Mesenchymal stem cell (in vitro differentiated cells and primary cell): Measurements from ENCODE around the gene NLRP11.

Experiments used
- DNase-seq: peaks from one replicate; pipeline ENCODE4 v3.0.0-alpha.2; 2013
- H2AFZ ChIP-seq: one replicate; pipeline ENCODE4 v1.6.1; 2013; ENCODE audit warnings: low read depth, mild to moderate bottlenecking, control low read depth, inconsistent platforms, low read length, moderate library complexity
- H2AK5ac ChIP-seq: 2 replicates; pipeline ENCODE4 v1.6.1; 2013; ENCODE audit warnings: low read length, moderate library complexity, mild to moderate bottlenecking, inconsistent platforms; ENCODE audit not compliant: severe bottlenecking
- H2BK120ac ChIP-seq: one replicate; pipeline ENCODE4 v1.6.1; 2013; ENCODE audit warnings: low read depth, mild to moderate bottlenecking, inconsistent platforms, low read length, moderate library complexity
- H2BK12ac ChIP-seq, 2 experiments: one replicate each; pipeline ENCODE4 v1.6.1; 2013; ENCODE audit warnings: inconsistent platforms in 2 of 2, low read length in 2 of 2, mild to moderate bottlenecking in 2 of 2, moderate library complexity in 2 of 2, control low read depth in 1 of 2
- H2BK15ac ChIP-seq: one replicate; pipeline ENCODE4 v1.6.1; 2013; ENCODE audit warnings: mild to moderate bottlenecking, low read depth, inconsistent platforms; ENCODE audit not compliant: poor library complexity, severe bottlenecking
- H2BK5ac ChIP-seq: 2 replicates; pipeline ENCODE4 v1.6.1; 2013; ENCODE audit warnings: low read depth, mild to moderate bottlenecking, low read length, control low read depth, inconsistent platforms; ENCODE audit not compliant: poor library complexity, severe bottlenecking
- H3K14ac ChIP-seq, 2 experiments: one replicate each; pipeline ENCODE4 v1.6.1; 2013; ENCODE audit warnings: inconsistent platforms in 2 of 2, low read length in 2 of 2, control low read depth in 1 of 2, mild to moderate bottlenecking in 1 of 2, moderate library complexity in 1 of 2
- H3K18ac ChIP-seq, 2 experiments: one replicate each; pipeline ENCODE4 v1.6.1; 2013; ENCODE audit warnings: inconsistent platforms in 2 of 2, low read length in 2 of 2, control low read depth in 1 of 2, low read depth in 1 of 2, mild to moderate bottlenecking in 1 of 2
- H3K23ac ChIP-seq, 2 experiments: one replicate each; pipeline ENCODE4 v1.6.1; 2013; ENCODE audit warnings: inconsistent platforms in 2 of 2, low read length in 2 of 2, mild to moderate bottlenecking in 2 of 2, moderate library complexity in 2 of 2, control low read depth in 1 of 2
- H3K27ac ChIP-seq: 2 replicates; pipeline ENCODE4 v1.5.1; 2013; ENCODE audit warnings: mild to moderate bottlenecking, moderate library complexity, low read length, control low read depth, inconsistent platforms; ENCODE audit not compliant: poor library complexity, severe bottlenecking
- H3K27me3 ChIP-seq, 2 experiments: 2 replicates each; pipeline versions ENCODE4 v1.6.1 to v1.7.0; 2013; ENCODE audit warnings: low read length in 2 of 2, mild to moderate bottlenecking in 2 of 2, moderate library complexity in 2 of 2, control low read depth in 1 of 2, inconsistent platforms in 1 of 2; ENCODE audit not compliant: control insufficient read depth in 1 of 2, insufficient read depth in 1 of 2
- H3K36me3 ChIP-seq, 2 experiments: 2 replicates each; pipeline versions ENCODE4 v1.6.1 to v1.7.0; 2013; ENCODE audit warnings: low read length in 2 of 2, control low read depth in 1 of 2, inconsistent platforms in 1 of 2, low read depth in 1 of 2, mild to moderate bottlenecking in 1 of 2; ENCODE audit not compliant: insufficient read depth in 2 of 2, control insufficient read depth in 1 of 2
- H3K4ac ChIP-seq, 2 experiments: one replicate each; pipeline ENCODE4 v1.6.1; 2013; ENCODE audit warnings: inconsistent platforms in 2 of 2, low read length in 2 of 2, mild to moderate bottlenecking in 2 of 2, moderate library complexity in 2 of 2, control low read depth in 1 of 2, low read depth in 1 of 2
- H3K4me1 ChIP-seq: 2 replicates; pipeline ENCODE4 v1.6.1; 2013; ENCODE audit warnings: low read depth, low read length, control low read depth; ENCODE audit not compliant: control insufficient read depth, insufficient read depth
- H3K4me2 ChIP-seq: 2 replicates; pipeline ENCODE4 v1.6.1; 2013; ENCODE audit warnings: low read length, mild to moderate bottlenecking, inconsistent platforms; ENCODE audit not compliant: poor library complexity, severe bottlenecking
- H3K4me3 ChIP-seq, 2 experiments: 2 replicates each; pipeline versions ENCODE4 v1.5.1 to v1.7.0; 2013; ENCODE audit warnings: low read length in 2 of 2, mild to moderate bottlenecking in 2 of 2, control low read depth in 1 of 2, low read depth in 1 of 2; ENCODE audit not compliant: insufficient read depth in 1 of 2
- H3K79me1 ChIP-seq: replicated peaks from 2 replicates; pipeline ENCODE4 v1.6.1; 2013; ENCODE audit warnings: mild to moderate bottlenecking, control low read depth, low read length, inconsistent platforms; ENCODE audit not compliant: poor library complexity, severe bottlenecking
- H3K9ac ChIP-seq: 2 replicates; pipeline ENCODE4 v1.7.0; 2013; ENCODE audit warnings: mild to moderate bottlenecking, low read length, moderate library complexity
- H3K9me3 ChIP-seq: 2 replicates; pipeline ENCODE4 v1.7.0; 2013; ENCODE audit warnings: mild to moderate bottlenecking, low read length; ENCODE audit not compliant: control insufficient read depth
- H4K8ac ChIP-seq: one replicate; pipeline ENCODE4 v1.6.1; 2013; ENCODE audit warnings: inconsistent platforms, mild to moderate bottlenecking, low read length, moderate library complexity
- H4K91ac ChIP-seq: one replicate; pipeline ENCODE4 v1.6.1; 2013; ENCODE audit warnings: mild to moderate bottlenecking, low read length, inconsistent platforms
- WGBS: methylation state at CpG from one replicate; pipeline ENCODE4 v1.1.7; 2013; ENCODE audit warnings: mixed read lengths; 5-methylcytosine and 5-hydroxymethylcytosine counted together

Gene NLRP11

GRCh38 chr19:55802281-55802680, 29.5 kb downstream of the NLRP11 start:
- Histone ChIP-seq H4K91ac (no peak overlapping the region), H2AFZ (no peak overlapping the region), H2BK12ac (no peak overlapping the region), H3K18ac (no peak overlapping the region), H3K4me3 (no peak overlapping the region), H3K4me1 (no peaks in the 10 kb centered on the region), H3K14ac (no peak overlapping the region), H3K4ac (no peak overlapping the region), H2BK120ac (no peak overlapping the region), H4K8ac (no peak overlapping the region), H2BK5ac (no peak overlapping the region), H2AK5ac (no peak overlapping the region), H3K27ac (no peak overlapping the region), H3K36me3 (no peaks in the 10 kb centered on the region), H3K4me2 (no peak overlapping the region), H3K9me3 (peaks cover 21% of the 10 kb centered on the region), H3K23ac (no peak overlapping the region), H3K79me1 (no peaks in the 10 kb centered on the region), H3K27me3 (no peaks in the 10 kb centered on the region), H3K9ac (no peak overlapping the region), H2BK15ac (no peak overlapping the region)
- no peak for DNase-seq
- 69% methylated on average over 2 of the region's 2 CpGs for WGBS

GRCh38 chr19:55801416-55801815, 30.4 kb downstream of the NLRP11 start:
- Histone ChIP-seq H2BK5ac (no peak overlapping the region), H3K4me1 (no peaks in the 10 kb centered on the region), H3K23ac (no peak overlapping the region), H3K27me3 (no peaks in the 10 kb centered on the region), H3K9ac (no peak overlapping the region), H2AK5ac (no peak overlapping the region), H3K14ac (no peak overlapping the region), H3K36me3 (no peaks in the 10 kb centered on the region), H3K4me2 (no peak overlapping the region), H2BK15ac (no peak overlapping the region), H2BK12ac (no peak overlapping the region), H3K79me1 (no peaks in the 10 kb centered on the region), H2AFZ (no peak overlapping the region), H3K9me3 (peaks cover 15% of the 10 kb centered on the region), H3K4ac (no peak overlapping the region), H3K27ac (no peak overlapping the region), H3K4me3 (no peak overlapping the region), H4K91ac (no peak overlapping the region), H2BK120ac (no peak overlapping the region), H4K8ac (no peak overlapping the region), H3K18ac (no peak overlapping the region)
- DNase-seq, result no peak
- WGBS, result 48% methylated on average over 7 of the region's 7 CpGs

GRCh38 chr19:55795021-55795420, 36.8 kb downstream of the NLRP11 start:
- no peak for DNase-seq
- H3K4me3 ChIP-seq, result no peak overlapping the region
- H2BK5ac ChIP-seq, result no peak overlapping the region
- H2AK5ac ChIP-seq, result no peak overlapping the region
- H3K36me3 ChIP-seq, result no peaks in the 10 kb centered on the region
- no peak overlapping the region for H3K27ac ChIP-seq
- H4K91ac ChIP-seq, result no peak overlapping the region
- no peak overlapping the region for H3K23ac ChIP-seq
- H2BK120ac ChIP-seq, result no peak overlapping the region
- no peaks in the 10 kb centered on the region for H3K4me1 ChIP-seq
- no peak overlapping the region for H2BK12ac ChIP-seq
- no peak overlapping the region for H2BK15ac ChIP-seq
- no peaks in the 10 kb centered on the region for H3K79me1 ChIP-seq
- no peaks in the 10 kb centered on the region for H3K27me3 ChIP-seq
- no peak overlapping the region for H3K4ac ChIP-seq
- no peak overlapping the region for H4K8ac ChIP-seq
- no peak overlapping the region for H3K4me2 ChIP-seq
- no peak overlapping the region for H3K9ac ChIP-seq
- no peak overlapping the region for H3K14ac ChIP-seq
- no peak overlapping the region for H3K18ac ChIP-seq
- peaks cover 15% of the 10 kb centered on the region for H3K9me3 ChIP-seq
- WGBS, result 81% methylated on average over 11 of the region's 11 CpGs
- no peak overlapping the region for H2AFZ ChIP-seq

GRCh38 chr19:55781112-55781511, 50.7 kb downstream of the NLRP11 start:
- Histone ChIP-seq H3K9me3 (peaks cover 11% of the 10 kb centered on the region), H3K9ac (no peak overlapping the region), H3K4me1 (no peaks in the 10 kb centered on the region), H3K4ac (no peak overlapping the region), H3K79me1 (no peaks in the 10 kb centered on the region), H3K4me2 (no peak overlapping the region), H2BK120ac (no peak overlapping the region), H2AK5ac (no peak overlapping the region), H2BK12ac (no peak overlapping the region), H2BK5ac (no peak overlapping the region), H3K27ac (no peak overlapping the region), H3K23ac (no peak overlapping the region), H4K8ac (no peak overlapping the region), H3K18ac (no peak overlapping the region), H3K27me3 (no peaks in the 10 kb centered on the region), H3K14ac (no peak overlapping the region), H4K91ac (no peak overlapping the region), H3K36me3 (no peaks in the 10 kb centered on the region), H2BK15ac (no peak overlapping the region), H3K4me3 (no peak overlapping the region), H2AFZ (no peak overlapping the region)
- no peak for DNase-seq
- WGBS, result 77% methylated on average over 3 of the region's 5 CpGs
